ENCODE data around the gene BTN2A1.

GRCh38 chr6:26452631-26453235, 5.0 kb upstream of the BTN2A1 start:
- TF ChIP-seq POLR2A (IDR thresholded peaks at IDR 0.05) = no peak
- TF ChIP-seq, protein P1, sequence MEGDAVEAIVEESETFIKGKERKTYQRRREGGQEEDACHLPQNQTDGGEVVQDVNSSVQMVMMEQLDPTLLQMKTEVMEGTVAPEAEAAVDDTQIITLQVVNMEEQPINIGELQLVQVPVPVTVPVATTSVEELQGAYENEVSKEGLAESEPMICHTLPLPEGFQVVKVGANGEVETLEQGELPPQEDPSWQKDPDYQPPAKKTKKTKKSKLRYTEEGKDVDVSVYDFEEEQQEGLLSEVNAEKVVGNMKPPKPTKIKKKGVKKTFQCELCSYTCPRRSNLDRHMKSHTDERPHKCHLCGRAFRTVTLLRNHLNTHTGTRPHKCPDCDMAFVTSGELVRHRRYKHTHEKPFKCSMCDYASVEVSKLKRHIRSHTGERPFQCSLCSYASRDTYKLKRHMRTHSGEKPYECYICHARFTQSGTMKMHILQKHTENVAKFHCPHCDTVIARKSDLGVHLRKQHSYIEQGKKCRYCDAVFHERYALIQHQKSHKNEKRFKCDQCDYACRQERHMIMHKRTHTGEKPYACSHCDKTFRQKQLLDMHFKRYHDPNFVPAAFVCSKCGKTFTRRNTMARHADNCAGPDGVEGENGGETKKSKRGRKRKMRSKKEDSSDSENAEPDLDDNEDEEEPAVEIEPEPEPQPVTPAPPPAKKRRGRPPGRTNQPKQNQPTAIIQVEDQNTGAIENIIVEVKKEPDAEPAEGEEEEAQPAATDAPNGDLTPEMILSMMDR (IDR thresholded peaks at IDR 0.05) = no peak

All from transverse colon (tissue), 3 donors.